Activated CD4-positive, CD25-positive, alpha-beta regulatory T cell (primary cell): ENCODE measurements around the gene SEC16A.
A peak's percentile ranks its signal among the peaks of the same experiment; 100 is the strongest.

ENCODE experiments used
- DNase-seq, 4 experiments: peaks; one replicate each; lab custom pipeline; 2025; lab: John Stamatoyannopoulos, UW

The SEC16A gene

GRCh38 chr9:136519263-136520052, 36.6 kb upstream of the SEC16A start:
- no peak for DNase-seq

- no peak for DNase-seq
Measured at GRCh38 chr9:136518623-136519022, 35.8 kb upstream of the SEC16A start.

DNA sequence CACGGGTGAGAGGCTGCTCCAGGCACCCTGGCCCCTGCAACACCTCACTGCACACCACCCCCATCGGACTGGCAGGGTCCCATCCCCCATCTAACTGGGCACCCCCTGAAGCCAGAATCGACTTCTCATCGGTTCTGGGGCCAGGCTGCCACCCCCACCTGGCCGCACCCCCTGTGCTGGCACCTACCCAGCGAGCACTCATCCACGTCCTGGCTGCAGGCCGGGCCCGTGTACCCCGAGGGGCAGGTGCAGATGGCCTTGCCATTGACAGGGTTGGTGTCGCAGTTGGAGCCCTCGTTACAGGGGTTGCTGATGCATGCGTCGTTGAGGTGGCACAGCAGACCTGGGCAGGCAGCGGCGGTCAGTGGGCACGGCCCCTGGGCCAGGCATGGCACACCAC, 35.1 kb upstream of the SEC16A start:
- no peak for DNase-seq

DNA sequence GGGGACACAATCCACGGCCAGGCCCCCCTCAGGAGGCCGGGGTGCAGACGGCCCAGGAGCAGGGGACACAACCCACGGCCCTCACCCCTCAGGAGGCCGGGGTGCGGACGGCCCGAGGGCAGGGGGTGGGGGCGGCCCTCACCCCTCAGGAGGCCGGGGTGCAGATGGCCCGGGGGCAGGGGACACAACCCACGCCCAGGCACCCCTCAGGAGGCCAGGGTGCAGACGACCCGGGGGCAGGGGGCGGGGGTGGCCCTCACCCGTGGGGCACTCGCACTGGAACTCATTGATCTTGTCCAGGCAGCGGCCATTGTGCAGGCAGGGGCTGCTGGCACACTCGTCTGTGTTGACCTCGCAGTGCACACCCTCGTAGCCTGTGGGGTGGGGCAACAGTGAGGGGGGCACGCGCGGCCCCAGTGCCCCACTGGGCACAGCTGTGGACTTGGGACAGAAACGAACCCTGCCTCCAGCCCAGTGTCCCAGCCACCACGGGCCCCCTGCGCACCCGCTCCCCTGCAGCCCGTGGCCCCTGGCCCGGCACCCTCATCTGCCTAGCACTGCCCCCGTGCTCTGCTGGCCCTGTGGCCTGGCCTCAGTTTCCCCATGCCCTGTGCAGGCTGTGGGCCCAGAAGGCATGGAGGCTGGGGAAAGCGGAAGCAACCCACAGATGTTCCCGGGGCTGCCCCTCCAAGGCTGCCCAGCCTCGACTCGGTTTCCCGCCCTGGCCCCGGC, 34.3 kb upstream of the SEC16A start:
- no peak for DNase-seq

DNA sequence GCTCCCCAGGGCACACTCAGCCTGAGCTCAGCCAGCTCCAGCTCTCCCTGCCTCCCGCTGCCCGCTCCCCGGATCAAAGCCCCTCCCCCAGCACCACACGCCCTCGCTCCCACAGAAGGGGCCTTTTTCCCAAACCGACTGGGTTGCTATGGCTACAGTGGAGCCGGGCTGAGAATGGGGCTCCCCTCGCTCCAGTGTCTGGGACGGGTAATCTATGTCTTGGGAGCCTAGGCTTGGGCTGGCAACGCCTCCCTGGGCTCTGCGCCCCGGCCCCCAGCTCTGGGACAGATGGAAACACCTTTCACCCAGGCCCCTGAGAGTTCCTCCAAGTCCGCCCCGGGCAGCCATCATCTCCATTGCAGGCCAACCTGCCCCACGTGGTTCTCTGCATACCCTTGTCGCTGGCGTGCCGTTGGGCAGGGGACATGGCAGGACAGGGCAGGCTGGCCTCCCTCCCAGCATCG, 33.4 kb upstream of the SEC16A start:
- no peak for DNase-seq

DNA sequence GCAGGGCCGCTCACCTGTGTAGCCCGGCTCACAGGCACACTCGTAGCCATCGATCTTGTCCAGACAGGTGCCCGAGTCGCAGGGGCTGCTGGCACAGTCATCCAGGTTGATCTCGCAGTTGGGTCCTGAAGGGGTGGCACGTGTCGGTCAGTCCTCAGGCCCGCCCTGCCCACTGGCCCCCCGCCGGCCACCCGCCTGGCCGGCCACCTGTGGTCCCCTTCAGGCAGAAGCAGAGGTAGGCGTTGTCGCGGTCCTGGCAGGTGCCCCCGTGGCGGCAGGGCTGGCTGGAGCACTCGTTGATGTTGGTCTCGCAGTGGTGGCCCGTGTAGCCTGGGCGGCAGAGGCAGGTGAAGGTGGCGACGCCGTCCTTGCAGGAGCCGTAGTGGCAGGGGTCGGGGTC, 32.4 kb upstream of the SEC16A start:
- DNase-seq = no peak

DNA sequence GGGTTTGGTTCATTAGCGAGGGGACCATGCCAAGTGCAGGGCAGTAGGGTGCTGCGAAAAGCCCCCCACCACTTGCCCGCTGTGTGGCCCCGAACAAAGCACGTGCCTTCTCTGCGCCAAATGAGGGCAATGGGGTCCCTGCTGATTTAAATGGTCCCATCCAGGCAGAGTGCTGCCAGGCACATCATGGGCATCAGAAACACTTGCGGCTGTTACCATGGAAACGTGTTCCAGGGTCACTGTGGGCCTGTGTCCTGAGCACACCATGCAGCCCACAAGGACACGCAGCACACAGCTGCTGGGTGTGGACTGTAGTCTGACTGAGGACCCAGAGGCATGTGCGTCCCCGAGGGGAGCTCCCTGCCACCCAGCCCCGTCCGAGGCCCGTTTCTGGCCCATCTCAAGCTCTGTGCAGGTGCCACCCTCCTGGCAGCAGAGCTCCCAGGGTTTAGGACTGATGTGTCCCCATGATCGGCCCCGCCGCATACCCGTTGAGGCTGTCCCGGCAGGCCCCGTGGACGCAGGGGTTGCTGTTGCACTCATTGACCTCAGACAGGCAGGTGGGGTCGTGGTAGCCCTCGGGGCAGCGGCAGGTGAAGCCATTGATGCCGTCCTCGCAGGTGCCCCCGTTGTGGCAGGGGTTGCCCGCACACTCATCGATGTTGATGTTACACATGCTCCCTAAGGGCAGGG, 31.3 kb upstream of the SEC16A start:
- no peak for DNase-seq

- no peak for DNase-seq
Measured at GRCh38 chr9:136513191-136513590, 30.4 kb upstream of the SEC16A start.

DNA sequence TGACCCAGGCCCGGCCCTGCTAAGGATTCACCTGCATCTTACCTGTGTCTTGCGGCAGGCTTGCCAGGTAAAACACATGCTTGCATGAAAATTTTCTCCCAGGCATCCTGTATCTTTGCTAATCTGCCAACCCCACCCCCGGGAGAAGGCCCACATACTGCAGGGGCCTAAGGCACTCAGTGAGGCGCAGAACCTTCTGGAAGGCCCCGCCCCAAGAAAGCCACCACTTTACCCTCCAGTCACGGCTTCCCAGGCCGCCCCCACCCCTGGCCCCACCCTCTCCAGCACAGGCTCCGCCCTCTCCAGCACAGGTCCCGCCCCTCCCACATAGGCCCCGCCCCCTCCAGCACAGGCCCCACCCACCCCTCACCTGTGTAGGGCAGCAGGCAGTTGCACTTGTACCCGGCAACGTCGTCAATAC, 29.8 kb upstream of the SEC16A start:
- peak in 1 of 4 experiments; percentile 13 for DNase-seq

GRCh38 chr9:136511670-136512592, 29.1 kb upstream of the SEC16A start:
- no peak for DNase-seq

DNA sequence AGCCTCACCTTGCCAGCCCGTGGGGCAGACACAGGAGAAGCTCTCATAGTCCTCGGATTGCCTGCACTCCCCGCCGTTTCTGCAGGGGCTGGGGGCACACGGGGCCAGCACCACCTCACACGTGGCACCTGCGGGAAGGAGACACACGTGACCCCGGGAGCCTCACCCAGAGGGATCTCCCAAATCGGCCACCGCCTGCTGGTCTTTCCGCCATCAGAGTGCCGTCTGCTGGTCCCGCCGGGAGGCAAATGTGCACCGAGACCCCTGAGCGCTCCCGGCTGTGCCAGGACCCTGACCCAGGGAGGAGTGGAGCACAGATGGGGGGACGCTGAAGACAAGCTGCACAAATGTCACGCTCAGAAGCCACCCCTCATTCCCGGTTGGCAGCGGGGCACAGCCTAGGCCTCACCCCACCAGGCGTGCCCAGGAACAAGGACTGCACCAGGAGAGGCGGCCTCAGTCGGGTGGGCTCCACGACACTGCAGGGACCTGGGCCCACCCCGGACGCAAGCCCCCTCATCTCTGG, 28.4 kb upstream of the SEC16A start:
- DNase-seq = no peak

GRCh38 chr9:136510561-136510960, 27.7 kb upstream of the SEC16A start:
- no peak for DNase-seq

GRCh38 chr9:136509549-136509948, 26.7 kb upstream of the SEC16A start:
- no peak for DNase-seq

DNA sequence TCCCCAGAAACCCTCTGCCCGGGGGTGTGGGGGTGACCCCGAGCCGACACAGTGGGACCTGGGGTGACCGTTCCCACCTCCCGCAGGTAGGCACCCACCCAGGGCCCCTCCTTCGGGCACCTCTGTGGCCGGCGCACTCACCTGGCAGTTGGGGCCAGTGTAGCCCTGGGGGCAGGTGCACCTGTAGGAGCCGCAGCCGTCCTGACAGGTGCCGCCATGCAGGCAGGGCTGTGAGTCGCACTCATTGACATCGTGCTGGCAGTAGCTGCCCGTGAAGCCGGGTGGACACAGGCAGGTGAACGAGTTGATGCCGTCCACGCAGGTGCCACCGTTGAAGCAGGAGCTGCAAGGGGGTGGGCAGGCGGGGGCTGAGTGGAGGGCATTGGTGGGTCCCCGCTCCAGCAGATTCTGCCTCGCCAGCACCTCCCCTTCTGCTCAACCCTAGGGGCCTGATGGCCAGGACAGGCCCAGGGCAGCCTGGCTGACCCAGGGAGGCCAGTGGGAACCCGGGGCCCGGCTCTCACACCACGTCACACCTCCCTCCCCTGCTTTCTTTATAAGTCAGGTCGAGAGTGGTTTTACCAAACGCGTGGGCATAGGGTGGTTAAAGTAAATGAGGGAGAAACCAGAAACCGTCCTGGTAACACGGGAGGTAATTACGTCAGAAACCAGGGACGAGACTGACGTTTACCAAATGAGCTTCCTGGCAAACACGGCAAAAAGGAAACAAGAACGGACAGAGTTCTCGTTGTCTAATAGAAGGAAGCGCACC, 26.1 kb upstream of the SEC16A start:
- no peak for DNase-seq

GRCh38 chr9:136507992-136508375, 25.1 kb upstream of the SEC16A start:
- no peak for DNase-seq

DNA sequence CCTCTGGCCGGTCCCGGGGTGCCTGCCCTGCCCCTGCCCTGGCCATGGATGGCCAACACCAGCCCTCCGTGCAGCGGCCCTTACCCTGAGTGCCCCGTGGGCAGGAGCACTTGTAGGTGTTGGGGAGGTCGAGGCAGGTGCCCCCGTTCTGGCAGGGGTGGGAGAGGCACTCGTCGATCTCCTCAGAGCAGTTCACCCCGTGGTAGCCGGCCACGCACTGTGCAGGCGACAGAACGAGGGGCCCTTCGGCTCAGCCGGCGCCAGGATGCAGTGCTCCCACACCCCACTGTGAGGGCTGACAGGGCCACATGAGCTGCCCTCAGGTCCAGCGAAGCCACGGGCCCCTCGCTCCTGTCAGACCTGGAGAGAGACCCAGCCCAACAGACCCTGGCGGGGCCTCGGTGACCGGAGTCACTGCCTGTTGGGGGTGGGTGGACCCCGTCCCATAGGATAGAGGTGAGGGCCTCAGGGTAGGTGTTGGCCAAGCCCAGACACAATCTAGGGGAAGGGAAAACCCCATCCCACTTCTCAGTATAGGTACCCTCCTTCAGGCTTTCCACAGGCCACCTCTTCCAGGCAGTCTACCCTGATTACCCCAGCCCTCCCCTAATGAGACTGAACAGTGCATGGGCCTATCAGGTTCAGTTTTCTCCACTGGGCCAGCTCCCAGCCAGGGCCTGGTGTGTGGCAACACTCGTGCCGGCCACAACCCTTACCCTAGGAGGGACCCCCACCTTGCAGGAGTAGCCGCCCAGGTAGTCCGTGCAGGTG, 24.6 kb upstream of the SEC16A start:
- no peak for DNase-seq

DNA sequence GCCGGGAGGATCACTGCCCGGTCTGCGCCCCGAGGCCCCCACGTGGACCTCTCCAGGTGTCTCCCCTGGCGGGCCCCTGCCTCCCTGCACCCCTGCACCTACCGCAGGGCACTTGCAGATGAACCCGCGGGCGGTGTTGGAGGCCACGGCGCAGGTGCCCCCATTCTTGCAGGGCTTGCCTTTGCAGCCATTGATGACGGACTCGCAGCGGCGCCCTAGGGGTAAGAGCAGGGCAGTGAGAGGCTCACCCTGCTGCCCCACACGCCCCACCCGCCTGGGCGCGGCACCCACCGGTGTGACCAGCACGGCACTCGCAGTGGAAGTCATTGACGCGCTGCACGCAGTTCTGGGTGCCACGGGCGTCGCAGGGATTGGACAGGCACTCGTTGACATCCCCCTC, 23.6 kb upstream of the SEC16A start:
- DNase-seq = no peak

DNA sequence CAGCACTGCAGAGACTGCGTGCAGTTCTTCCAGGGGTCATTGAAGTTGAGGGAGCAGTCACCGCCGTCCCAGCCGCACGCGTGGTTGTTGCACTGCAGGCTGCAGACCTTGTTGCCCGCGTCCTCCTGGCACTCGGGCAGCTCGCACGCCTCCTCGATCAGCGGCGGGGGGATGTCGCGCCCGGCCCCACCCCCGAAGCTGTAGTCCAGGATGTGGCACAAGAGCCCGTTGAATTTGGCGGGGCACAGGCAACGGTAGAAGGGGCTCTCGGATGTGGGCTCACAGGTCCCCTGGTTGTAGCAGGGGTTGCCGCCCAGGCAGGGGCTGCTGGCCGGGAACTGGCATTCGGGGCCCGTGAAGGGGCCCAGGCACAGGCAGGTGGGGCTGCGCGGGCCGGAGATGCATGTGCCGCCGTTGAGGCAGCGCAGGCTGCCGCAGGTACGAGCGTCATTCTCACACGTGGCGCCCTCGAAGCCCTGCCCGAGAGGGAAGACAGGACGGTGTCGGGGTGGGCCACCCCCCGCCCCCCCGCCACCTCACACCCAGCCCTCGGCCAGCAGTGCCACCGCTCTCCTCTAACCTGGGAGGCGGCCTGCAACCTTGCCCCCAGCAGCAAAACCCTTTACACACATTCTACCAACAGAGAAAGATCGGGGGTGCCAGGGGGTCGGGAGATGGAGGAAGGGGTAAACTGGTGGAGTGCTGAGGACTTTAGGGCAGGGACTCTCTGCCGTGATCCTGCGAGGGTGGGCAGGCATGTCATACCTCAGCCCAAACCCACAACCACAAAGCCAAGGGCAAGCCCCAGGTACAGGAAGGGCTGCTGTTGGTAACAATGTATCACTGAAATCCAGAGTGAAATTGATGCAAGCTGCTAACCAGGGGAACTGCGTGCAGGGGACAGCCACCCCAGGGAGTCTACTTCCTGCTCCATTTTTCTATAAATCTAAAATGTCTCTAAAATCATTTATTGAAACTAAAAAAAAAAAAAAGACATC, 22.9 kb upstream of the SEC16A start:
- no peak for DNase-seq
